ENCODE results near the gene SRP68.

Gene SRP68

DNA sequence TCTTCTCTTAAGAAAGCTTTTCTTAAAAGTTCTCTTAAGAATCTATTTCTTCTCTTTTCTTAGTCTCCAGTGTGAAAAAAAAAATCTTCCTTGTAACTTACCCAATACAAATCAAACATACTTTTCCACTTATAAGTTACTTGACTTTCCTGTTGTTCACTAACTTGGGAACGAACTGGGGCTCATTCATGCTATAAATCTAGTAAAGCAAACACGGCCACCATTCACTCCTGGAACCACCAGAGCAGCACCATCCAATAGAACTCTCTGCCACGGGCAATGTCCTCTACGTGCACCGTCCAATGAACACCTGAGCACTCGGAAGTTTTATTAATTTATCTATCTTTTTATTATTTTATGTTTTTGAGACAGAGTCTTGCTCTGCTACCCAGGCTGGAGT, 20.8 kb downstream of the SRP68 start:
- H3K9me3 Mint-ChIP-seq = no peaks in the 10 kb centered on the region
- peak overlapping the region in 2 of 3 experiments; percentile 19 to 31 for H3K4me3 Mint-ChIP-seq
- TF ChIP-seq, protein P1, sequence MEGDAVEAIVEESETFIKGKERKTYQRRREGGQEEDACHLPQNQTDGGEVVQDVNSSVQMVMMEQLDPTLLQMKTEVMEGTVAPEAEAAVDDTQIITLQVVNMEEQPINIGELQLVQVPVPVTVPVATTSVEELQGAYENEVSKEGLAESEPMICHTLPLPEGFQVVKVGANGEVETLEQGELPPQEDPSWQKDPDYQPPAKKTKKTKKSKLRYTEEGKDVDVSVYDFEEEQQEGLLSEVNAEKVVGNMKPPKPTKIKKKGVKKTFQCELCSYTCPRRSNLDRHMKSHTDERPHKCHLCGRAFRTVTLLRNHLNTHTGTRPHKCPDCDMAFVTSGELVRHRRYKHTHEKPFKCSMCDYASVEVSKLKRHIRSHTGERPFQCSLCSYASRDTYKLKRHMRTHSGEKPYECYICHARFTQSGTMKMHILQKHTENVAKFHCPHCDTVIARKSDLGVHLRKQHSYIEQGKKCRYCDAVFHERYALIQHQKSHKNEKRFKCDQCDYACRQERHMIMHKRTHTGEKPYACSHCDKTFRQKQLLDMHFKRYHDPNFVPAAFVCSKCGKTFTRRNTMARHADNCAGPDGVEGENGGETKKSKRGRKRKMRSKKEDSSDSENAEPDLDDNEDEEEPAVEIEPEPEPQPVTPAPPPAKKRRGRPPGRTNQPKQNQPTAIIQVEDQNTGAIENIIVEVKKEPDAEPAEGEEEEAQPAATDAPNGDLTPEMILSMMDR (IDR thresholded peaks at IDR 0.05; ENCODE audit: unreplicated experiment in 3 of 3) = no peak
- peak overlapping the region; percentile 76 to 92 (median 80) for H3K27ac Mint-ChIP-seq
- peaks cover 60% of the 10 kb centered on the region for H3K36me3 Mint-ChIP-seq (ENCODE audit: low read depth)
- peaks cover 13% of the 10 kb centered on the region for H3K4me1 Mint-ChIP-seq
- no peaks in the 10 kb centered on the region for H3K27me3 Mint-ChIP-seq (ENCODE audit: low read depth)

DNA sequence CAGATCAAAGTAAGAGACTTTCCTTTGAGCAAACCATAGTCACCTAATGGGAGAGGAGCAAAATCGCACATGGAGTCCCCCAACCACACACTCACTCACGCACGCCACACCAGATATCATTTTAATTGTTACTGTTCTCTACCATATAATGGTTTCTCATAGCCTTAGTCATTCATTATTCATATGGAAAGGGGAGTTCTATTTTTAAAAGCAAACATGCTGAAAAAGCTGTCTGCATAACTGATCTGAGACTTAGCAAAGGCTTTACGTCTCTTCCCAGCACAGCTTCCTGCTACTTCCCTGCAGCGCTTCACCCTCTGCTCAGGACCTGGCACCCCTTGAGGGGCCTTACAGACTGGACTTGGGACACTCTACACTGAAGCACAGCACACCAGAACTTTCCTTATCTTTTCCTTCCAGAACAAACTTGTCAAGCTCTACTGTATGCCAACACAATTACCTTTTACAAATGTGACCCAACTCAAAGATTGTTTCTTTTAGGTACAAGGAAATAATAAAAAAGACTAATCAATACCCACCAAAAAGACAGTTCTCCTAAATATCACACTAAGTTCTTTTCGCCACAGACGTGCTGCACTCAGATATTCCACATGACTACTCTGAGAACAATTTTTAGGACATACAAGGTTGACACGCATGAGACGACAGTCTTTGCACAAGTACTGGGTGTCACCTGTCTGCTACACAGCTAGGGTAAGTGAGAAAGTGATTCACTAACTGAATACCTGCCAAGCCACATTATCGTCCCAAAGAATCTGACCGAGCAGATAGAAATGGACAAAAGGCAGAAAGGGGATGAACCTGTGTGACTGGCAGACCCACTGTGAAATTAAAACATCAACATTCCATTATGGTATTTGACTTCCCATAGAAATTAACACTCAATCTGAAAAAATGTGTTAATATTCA, 21.5 kb downstream of the SRP68 start:
- Mint-ChIP-seq H3K27ac (peak overlapping the region; percentile 66 to 92 (median 80)), H3K4me1 (peaks cover 13% of the 10 kb centered on the region), H3K27me3 (ENCODE audit: low read depth) (no peaks in the 10 kb centered on the region), H3K9me3 (no peaks in the 10 kb centered on the region), H3K4me3 (no peak overlapping the region), H3K36me3 (ENCODE audit: low read depth) (peaks cover 61% of the 10 kb centered on the region)
- TF ChIP-seq, protein P1 (IDR thresholded peaks at IDR 0.05; ENCODE audit: unreplicated experiment in 3 of 3) = no peak

- no peaks in the 10 kb centered on the region for H3K9me3 Mint-ChIP-seq
- H3K4me1 Mint-ChIP-seq = peaks cover 13% of the 10 kb centered on the region
- no peak overlapping the region for H3K4me3 Mint-ChIP-seq
- peaks cover 68% of the 10 kb centered on the region for H3K36me3 Mint-ChIP-seq (ENCODE audit: low read depth)
- TF ChIP-seq, protein P1 (IDR thresholded peaks at IDR 0.05; ENCODE audit: unreplicated experiment in 3 of 3) = no peak
- H3K27me3 Mint-ChIP-seq (ENCODE audit: low read depth) = no peaks in the 10 kb centered on the region
- H3K27ac Mint-ChIP-seq = peak overlapping the region; percentile 66 to 92 (median 80)
These were observed 22.3 kb downstream of the SRP68 start for GRCh38 chr17:76049836-76050537.

GRCh38 chr17:76049239-76049638, 23.1 kb downstream of the SRP68 start:
- Mint-ChIP-seq H3K4me1 (peaks cover 13% of the 10 kb centered on the region), H3K27me3 (ENCODE audit: low read depth) (no peaks in the 10 kb centered on the region), H3K4me3 (no peak overlapping the region), H3K36me3 (ENCODE audit: low read depth) (peaks cover 75% of the 10 kb centered on the region), H3K9me3 (no peaks in the 10 kb centered on the region), H3K27ac (peak overlapping the region in 1 of 3 experiments; percentile 67)
- TF ChIP-seq, protein P1 (IDR thresholded peaks at IDR 0.05; ENCODE audit: unreplicated experiment in 3 of 3) = no peak

DNA sequence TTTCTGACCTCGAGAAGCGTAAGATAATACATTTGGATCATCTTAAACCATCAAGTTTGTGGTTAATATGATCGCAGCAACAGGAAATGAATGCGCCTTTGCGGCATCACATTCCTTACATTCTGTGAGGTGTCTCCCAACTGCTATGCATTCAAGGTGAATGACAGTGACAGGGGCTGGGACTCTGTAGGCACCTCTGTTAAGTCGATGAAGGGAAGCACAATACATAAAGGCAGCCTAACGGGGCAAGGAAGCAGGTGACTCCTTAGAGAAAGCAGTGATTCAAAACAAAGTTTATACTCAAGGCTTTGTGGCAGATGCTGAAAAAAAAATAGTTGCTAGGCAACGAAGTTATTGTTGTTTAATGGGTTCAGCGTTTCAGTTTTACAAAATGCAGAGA, 23.6 kb downstream of the SRP68 start:
- H3K4me3 Mint-ChIP-seq = no peak overlapping the region
- no peaks in the 10 kb centered on the region for H3K27me3 Mint-ChIP-seq (ENCODE audit: low read depth)
- H3K36me3 Mint-ChIP-seq (ENCODE audit: low read depth) = peaks cover 75% of the 10 kb centered on the region
- H3K4me1 Mint-ChIP-seq = peaks cover 8% of the 10 kb centered on the region
- H3K9me3 Mint-ChIP-seq = no peaks in the 10 kb centered on the region
- peak overlapping the region in 1 of 3 experiments; percentile 67 for H3K27ac Mint-ChIP-seq
- TF ChIP-seq, protein P1 (IDR thresholded peaks at IDR 0.05; ENCODE audit: unreplicated experiment in 3 of 3) = no peak

Measured in nephron (organoid).